Left lung (tissue), 10 donors: Measurements from ENCODE around the gene BMPR1A. TPM values are rescaled to one million over a fixed set of nuclear protein-coding genes. Genes with fewer than 3 reads are reported as not detected.

Experiments
- ATAC-seq: fragments of 200-7000 bp; cut with Tn5 transposase; one replicate; pipeline ENCODE4 v1.9.1; 2020; ENCODE audit warnings: moderate library complexity
- DNase-seq, 4 donors: peaks; one replicate each; pipeline ENCODE4 v3.0.0-alpha.2; 2013 to 2020
- H3K27ac ChIP-seq, 2 donors: fragments of 200-600 bp; sonication (generic) in 1 of 2; one replicate each; pipeline versions ENCODE4 v1.5.0 to v1.8.0; 2020 to 2021
- H3K27me3 ChIP-seq, 2 donors: fragments of 200-600 bp; sonication (generic) in 1 of 2; one replicate each; pipeline versions ENCODE4 v1.5.0 to v1.8.0; 2020 to 2021
- H3K36me3 ChIP-seq, 2 donors: fragments of 200-600 bp; sonication (generic) in 1 of 2; one replicate each; pipeline versions ENCODE4 v1.5.0 to v1.8.0; 2020 to 2021
- H3K4me1 ChIP-seq, 2 donors: fragments of 200-600 bp; one replicate each; pipeline ENCODE4 v1.8.0; 2021
- H3K4me3 ChIP-seq, 2 donors: fragments of 200-600 bp; sonication (generic) in 1 of 2; one replicate each; pipeline versions ENCODE4 v1.5.0 to v1.8.0; 2020 to 2021; ENCODE audit warnings: mild to moderate bottlenecking in 1 of 2
- H3K9me3 ChIP-seq, 2 donors: fragments of 200-600 bp; sonication (generic) in 1 of 2; one replicate each; pipeline versions ENCODE4 v1.5.0 to v1.8.0; 2020 to 2021
- CTCF ChIP-seq, 2 donors: fragments of 200-600 bp; sonication (generic) in 1 of 2; IDR thresholded peaks; one replicate each; pipeline versions ENCODE4 v1.5.0 to v1.8.0; 2021; ENCODE audit warnings: antibody characterized with exemption in 2 of 2
- intact Hi-C, 2 donors: fragments of 100-400 bp; cut with DNase I; formaldehyde crosslinking; loops; one replicate each; pipeline versions ENCODE4 v1.11.2 to v1.14.2; 2022
- polyA plus RNA-seq, 6 donors: library from polyadenylated mRNA; unstranded; fragments of 120-200 nt; gene quantifications; one replicate each; pipeline ENCODE4 v1.2.1, GENCODE V29; 2013; ENCODE audit not compliant: insufficient read length in 6 of 6
- total RNA-seq, 2 donors: library from RNA; stranded (reverse); fragmentation: NEBNext Ultra II Directional; extraction: Animal tissue kit (Norgen Biotek cat#: 25700); gene quantifications; one replicate each; pipeline ENCODE4 v1.2.1, GENCODE V29; 2021
- donor health status: DM: no; HTN: yes; CAD: no.
- donor health status: DM: no; HTN: no; CAD: no.

Gene BMPR1A
- total and polyA plus RNA-seq, 8 donors = 33.4 to 87.2 (median 72.9) TPM

GRCh38 chr10:86965986-86966654 is 209.7 kb downstream of the BMPR1A start:
- no peaks in the 10 kb centered on the region for H3K9me3 ChIP-seq
- intact Hi-C loops = no loop called here
- H3K4me1 ChIP-seq = peaks cover 27 to 50% of the 10 kb centered on the region in 2 donors
- H3K4me3 ChIP-seq = no peak overlapping the region
- peaks cover 0 to 38% of the 10 kb centered on the region in 2 donors for H3K27me3 ChIP-seq
- no peaks in the 10 kb centered on the region for H3K36me3 ChIP-seq
- DNase-seq = no peak
- no peak for TF ChIP-seq CTCF (IDR thresholded peaks at IDR 0.05)
- H3K27ac ChIP-seq = no peak overlapping the region
- no peak for ATAC-seq

- Histone ChIP-seq H3K4me3 (peak overlapping the region in 1 of 2 donors; percentile 56), H3K9me3 (no peaks in the 10 kb centered on the region), H3K36me3 (no peaks in the 10 kb centered on the region), H3K27ac (peak overlapping the region in 1 of 2 donors; percentile 92), H3K27me3 (peaks cover 0 to 49% of the 10 kb centered on the region in 2 donors), H3K4me1 (peaks cover 32 to 58% of the 10 kb centered on the region in 2 donors)
- intact Hi-C loops = no loop called here
- ATAC-seq (no peak), DNase-seq (peak in 1 of 4 donors; percentile 44)
- TF ChIP-seq CTCF (IDR thresholded peaks at IDR 0.05) = no peak
Observed at GRCh38 chr10:86967481-86967941, 211.1 kb downstream of the BMPR1A start.

- ATAC-seq = peak; percentile 25
Observed at GRCh38 chr10:86968271-86968993, 212.0 kb downstream of the BMPR1A start, which contains the start of gene ADIRF. Gene ADIRF, plus strand, starts transcription at chr10:86968482. Its CDS starts 63 bp downstream, at chr10:86968545.

GRCh38 chr10:86968994-86969355 is 212.6 kb downstream of the BMPR1A start:
- Histone ChIP-seq H3K27me3 (peaks cover 0 to 49% of the 10 kb centered on the region in 2 donors), H3K4me1 (peaks cover 32 to 58% of the 10 kb centered on the region in 2 donors), H3K27ac (peak overlapping the region; percentile 89 to 92), H3K36me3 (no peaks in the 10 kb centered on the region), H3K4me3 (peak overlapping the region; percentile 52 to 56), H3K9me3 (no peaks in the 10 kb centered on the region)
- intact Hi-C loops = no loop called here
- no peak for TF ChIP-seq CTCF (IDR thresholded peaks at IDR 0.05)
- no peak for DNase-seq
- no peak for ATAC-seq

More at GRCh38 chr10:86968271-86968993, 212.0 kb downstream of the BMPR1A start, which contains the start of gene ADIRF:
- intact Hi-C loops = no loop called here
- peak in 1 of 4 donors; percentile 88 for DNase-seq
- H3K9me3 ChIP-seq = no peaks in the 10 kb centered on the region
- H3K27ac ChIP-seq = peak within 1 kb of the TSS; percentile 89 to 92
- no peak for TF ChIP-seq CTCF (IDR thresholded peaks at IDR 0.05)
- peaks cover 0 to 49% of the 10 kb centered on the region in 2 donors for H3K27me3 ChIP-seq
- peaks cover 32 to 58% of the 10 kb centered on the region in 2 donors for H3K4me1 ChIP-seq
- no peaks in the 10 kb centered on the region for H3K36me3 ChIP-seq
- H3K4me3 ChIP-seq = peak within 1 kb of the TSS; percentile 52 to 56
